HepG2 (cell line): Measurements from ENCODE around the gene CCDC3. TPM values are rescaled to one million over a fixed set of nuclear protein-coding genes. Genes with fewer than 3 reads are reported as not detected.

Experiments used
- ATAC-seq: fragments of 200-7000 bp; cut with Tn5 transposase; 3 replicates; pipeline ENCODE4 v1.9.1; 2020; ENCODE audit warnings: mild to moderate bottlenecking, moderate library complexity
- BruUV-seq: library from RNA; stranded (reverse); fragments of 400-500 nt; replicated peaks from 2 replicates; lab custom pipeline; 2021; lab: Mats Ljungman, UMichigan
- CTCF ChIA-PET: fragments of 300-600 bp; formaldehyde crosslinking; extraction: SDS; loops from one replicate; lab custom pipeline; 2021; ENCODE audit warnings: low total read pairs, inconsistent platforms, low intra/inter-chr PET ratio; lab: Yijun Ruan, JAX
- POLR2A ChIA-PET: fragments of 350-600 bp; sonication (Branson Sonifier 250); formaldehyde crosslinking; loops from one replicate; lab custom pipeline; 2020; ENCODE audit warnings: antibody characterized with exemption, inconsistent platforms; lab: Yijun Ruan, JAX
- DNase-seq: peaks from one replicate; pipeline ENCODE4 v3.0.0-alpha.2; 2015; ENCODE audit warnings: low spot score
- FAIRE-seq: peaks from 3 replicates; lab custom pipeline; 2011; peaks lifted over from hg19 to GRCh38; lab: Jason Lieb, UNC
- H2AFZ ChIP-seq: one replicate; pipeline ENCODE4 v1.6.1; 2011; ENCODE audit warnings: low read length, inconsistent platforms
- H3K27ac ChIP-seq: fragments of 300-600 bp; 3 replicates; pipeline ENCODE4 v1.8.0; 2011; ENCODE audit warnings: mixed run types, mild to moderate bottlenecking, mixed read lengths, low read length, inconsistent platforms; ENCODE audit not compliant: insufficient read depth; ENCODE audit errors: extremely low read length
- H3K27me3 ChIP-seq, 2 experiments: fragments of 200-600 bp in 1 of 2; 2 replicates in 1 of 2; 3 replicates in 1 of 2; pipeline versions ENCODE4 v1.6.0 to v1.8.0; 2011; ENCODE audit warnings: low read length in 2 of 2, mild to moderate bottlenecking in 2 of 2, moderate library complexity in 2 of 2, inconsistent platforms in 1 of 2; ENCODE audit not compliant: insufficient read depth in 2 of 2, control insufficient read depth in 1 of 2
- H3K36me3 ChIP-seq, 2 experiments: fragments of 200-600 bp in 1 of 2; replicated peaks in 1 of 2; 2 replicates in 1 of 2; 3 replicates in 1 of 2; pipeline versions ENCODE4 v1.5.1 to v1.8.0; 2011; ENCODE audit warnings: low read length in 2 of 2, inconsistent platforms in 1 of 2; ENCODE audit not compliant: insufficient read depth in 2 of 2, control insufficient read depth in 1 of 2
- H3K4me1 ChIP-seq: 2 replicates; pipeline ENCODE4 v1.5.1; 2012; ENCODE audit warnings: low read length, inconsistent platforms; ENCODE audit not compliant: insufficient read depth
- H3K4me2 ChIP-seq: 2 replicates; pipeline ENCODE4 v1.6.0; 2011; ENCODE audit warnings: low read depth, low read length, inconsistent platforms
- H3K4me3 ChIP-seq, 3 experiments: fragments of 200-600 bp in 1 of 3; sonication (generic), shearing (Covaris generic) in 1 of 3; replicated peaks in 1 of 3; 2 replicates each; pipeline ENCODE4 v1.5.1; 2011 to 2016; ENCODE audit warnings: low read length in 3 of 3, inconsistent platforms in 2 of 3, low read depth in 2 of 3, mild to moderate bottlenecking in 2 of 3, control low read depth in 1 of 3, mixed read lengths in 1 of 3; ENCODE audit not compliant: insufficient read depth in 1 of 3
- H3K79me2 ChIP-seq: one replicate; pipeline ENCODE4 v1.6.1; 2011; ENCODE audit warnings: low read length, inconsistent platforms; ENCODE audit not compliant: insufficient read depth
- H3K9ac ChIP-seq: 2 replicates; pipeline ENCODE4 v1.6.0; 2011; ENCODE audit warnings: mild to moderate bottlenecking, low read depth, low read length, inconsistent platforms; ENCODE audit not compliant: insufficient read depth
- H3K9me3 ChIP-seq: 2 replicates; pipeline ENCODE4 v1.5.1; 2012; ENCODE audit warnings: mild to moderate bottlenecking, low read length
- H4K20me1 ChIP-seq: 2 replicates; pipeline ENCODE4 v1.6.0; 2011; ENCODE audit warnings: inconsistent platforms, mild to moderate bottlenecking, low read length, moderate library complexity; ENCODE audit not compliant: insufficient read depth
- AKAP8 ChIP-seq: sonication (generic); formaldehyde crosslinking; IDR thresholded peaks from 2 replicates; pipeline ENCODE4 v1.5.1; 2020; ENCODE audit warnings: mild to moderate bottlenecking, missing genetic modification reagents
- FOSL2 ChIP-seq: sonication (generic); formaldehyde crosslinking; IDR thresholded peaks from 2 replicates; pipeline ENCODE4 v1.4.0; 2020; ENCODE audit warnings: missing genetic modification reagents
- HNF1B ChIP-seq: sonication (generic); formaldehyde crosslinking; IDR thresholded peaks from 2 replicates; pipeline ENCODE4 v1.5.1; 2020; ENCODE audit warnings: mild to moderate bottlenecking, moderate library complexity, missing genetic modification reagents
- NFE2L1 ChIP-seq: sonication (generic); formaldehyde crosslinking; IDR thresholded peaks from 2 replicates; pipeline ENCODE4 v1.4.0; 2020; ENCODE audit warnings: missing genetic modification reagents, mild to moderate bottlenecking, borderline replicate concordance
- PRMT3 ChIP-seq: sonication (generic); formaldehyde crosslinking; IDR thresholded peaks from 2 replicates; pipeline ENCODE4 v1.8.1; 2022; ENCODE audit warnings: low read depth, mild to moderate bottlenecking, moderate library complexity, missing genetic modification reagents, borderline replicate concordance
- ZNF570 ChIP-seq: sonication (generic); formaldehyde crosslinking; IDR thresholded peaks from 2 replicates; pipeline ENCODE4 v1.4.0; 2020; ENCODE audit warnings: mild to moderate bottlenecking, missing genetic modification reagents, borderline replicate concordance
- WGBS: methylation state at CpG from one replicate; pipeline ENCODE4 v1.1.6; 2017; ENCODE audit warnings: low lambda C conversion rate; 5-methylcytosine and 5-hydroxymethylcytosine counted together
- in situ Hi-C: cut with HindIII; loops from 2 replicates; pipeline ENCODE4 v1.10.0; 2017; ENCODE audit warnings: low pct_unique_long_range_greater_than_20kb; ENCODE audit not compliant: extremely low pct_ligation_motif_present
- intact Hi-C: fragments of 100-400 bp; cut with micrococcal nuclease; formaldehyde crosslinking; loops from one replicate; pipeline ENCODE4 v1.10.0; 2022; ENCODE audit not compliant: unreplicated experiment
- polyA plus RNA-seq, 8 experiments: library from polyadenylated mRNA; depleted of rRNA in 3 of 8; stranded (reverse) in 7 of 8; unstranded in 1 of 8; fragments of >200 nt; fragmentation: Illumina TruSeq in 4 of 8; extraction: Trizol in 4 of 8; gene quantifications; 2 replicates each; pipeline versions ENCODE4 v1.2.1 to v1.2.3, GENCODE V29; 2011 to 2016; ENCODE audit warnings: low read depth in 4 of 8, missing spikeins in 1 of 8, mixed read lengths in 1 of 8; ENCODE audit not compliant: insufficient read depth in 1 of 8
- total RNA-seq, 5 experiments: library from RNA; depleted of rRNA; stranded (reverse); fragments of >200 nt; fragmentation: Illumina TruSeq; extraction: Trizol; gene quantifications; 2 replicates each; pipeline ENCODE4 v1.2.3, GENCODE V29; 2016; ENCODE audit warnings: low read depth in 1 of 5

The CCDC3 gene
- total and polyA plus RNA-seq, 2 of the 13 experiments (the other 11 are each of a cell fraction or from before 2014, with no cell fraction given) = not detected

GRCh38 chr10:12937527-12937926 is 64.0 kb downstream of the CCDC3 start (continued):
- no peak for TF ChIP-seq HNF1B (CRISPR knock-in tag)
- no peak for TF ChIP-seq AKAP8 (CRISPR knock-in tag)
- no peak for TF ChIP-seq NFE2L1 (CRISPR knock-in tag)

- 57% methylated on average over 4 of the region's 4 CpGs for WGBS
- Histone ChIP-seq H3K79me2 (no peaks in the 10 kb centered on the region), H2AFZ (no peak overlapping the region), H3K9ac (no peak overlapping the region), H3K4me1 (no peaks in the 10 kb centered on the region), H4K20me1 (no peaks in the 10 kb centered on the region), H3K36me3 (no peaks in the 10 kb centered on the region), H3K4me3 (no peak overlapping the region), H3K4me2 (no peak overlapping the region), H3K27me3 (no peaks in the 10 kb centered on the region), H3K27ac (no peak overlapping the region), H3K9me3 (no peaks in the 10 kb centered on the region)
- FAIRE-seq (no peak), ATAC-seq (no peak), DNase-seq (no peak)
- in situ Hi-C loops = no loop called here
- intact Hi-C loops = no loop called here
- TF ChIP-seq FOSL2 (CRISPR knock-in tag) (peak; percentile 55; the same call in 1 of the 2 replicates), PRMT3 (CRISPR knock-in tag) (no peak), ZNF570 (CRISPR knock-in tag) (no peak)
- no TSS peak for BruUV-seq
- ChIA-PET POLR2A (no interaction called here), CTCF (no interaction called here)
Measured at GRCh38 chr10:12934777-12935176, 66.7 kb downstream of the CCDC3 start.
